ENCODE results near the gene MELTF. TPM values are rescaled to one million over a fixed set of nuclear protein-coding genes. Genes with fewer than 3 reads are reported as not detected.

Gene MELTF
- total and polyA plus RNA-seq, 2 of the 13 experiments (the other 11 are each of a cell fraction or from before 2014, with no cell fraction given), result 3.2 to 7.5 TPM

DNA sequence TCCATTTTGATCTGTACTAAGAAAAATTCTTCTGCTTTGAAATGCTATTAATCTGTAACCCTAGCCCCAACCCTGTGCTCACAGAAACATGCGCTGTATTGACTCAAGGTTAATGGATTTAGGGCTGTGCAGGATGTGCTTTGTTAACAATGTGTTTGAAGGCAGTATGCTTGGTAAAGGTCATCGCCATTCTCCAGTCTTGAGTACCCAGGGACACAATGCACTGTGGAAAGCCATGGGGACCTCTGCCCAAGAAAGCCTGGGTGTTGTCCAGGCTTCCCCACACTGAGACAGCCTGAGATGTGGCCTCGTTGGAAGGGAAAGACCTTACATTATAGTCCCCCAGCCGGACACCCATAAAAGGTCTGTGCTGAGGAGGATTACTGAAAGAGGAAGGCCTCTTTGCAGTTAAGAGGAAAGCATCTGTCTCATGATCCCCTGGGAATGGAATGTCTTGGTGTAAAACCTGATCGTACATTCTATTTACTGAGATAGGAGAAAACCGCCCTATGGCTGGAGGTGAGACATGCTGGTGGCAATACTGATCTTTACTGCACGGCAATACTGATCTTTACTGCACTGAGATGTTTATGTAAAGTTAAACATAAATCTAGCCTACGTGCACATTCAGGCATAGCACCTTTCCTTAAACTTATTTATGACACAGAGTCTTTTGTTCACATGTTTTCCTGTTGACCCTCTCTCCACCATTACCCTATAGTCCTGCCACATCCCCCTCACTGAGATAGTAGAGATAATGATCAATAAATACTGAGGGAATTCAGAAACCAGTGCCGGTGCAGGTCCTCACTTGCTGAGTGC lies 67.3 kb downstream of the MELTF start (continued):
- TF ChIP-seq, protein P1, sequence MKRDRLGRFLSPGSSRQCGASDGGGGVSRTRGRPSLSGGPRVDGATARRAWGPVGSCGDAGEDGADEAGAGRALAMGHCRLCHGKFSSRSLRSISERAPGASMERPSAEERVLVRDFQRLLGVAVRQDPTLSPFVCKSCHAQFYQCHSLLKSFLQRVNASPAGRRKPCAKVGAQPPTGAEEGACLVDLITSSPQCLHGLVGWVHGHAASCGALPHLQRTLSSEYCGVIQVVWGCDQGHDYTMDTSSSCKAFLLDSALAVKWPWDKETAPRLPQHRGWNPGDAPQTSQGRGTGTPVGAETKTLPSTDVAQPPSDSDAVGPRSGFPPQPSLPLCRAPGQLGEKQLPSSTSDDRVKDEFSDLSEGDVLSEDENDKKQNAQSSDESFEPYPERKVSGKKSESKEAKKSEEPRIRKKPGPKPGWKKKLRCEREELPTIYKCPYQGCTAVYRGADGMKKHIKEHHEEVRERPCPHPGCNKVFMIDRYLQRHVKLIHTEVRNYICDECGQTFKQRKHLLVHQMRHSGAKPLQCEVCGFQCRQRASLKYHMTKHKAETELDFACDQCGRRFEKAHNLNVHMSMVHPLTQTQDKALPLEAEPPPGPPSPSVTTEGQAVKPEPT (CRISPR knock-in tag; IDR thresholded peaks at IDR 0.05; ENCODE audit: low read depth), result no peak
- TF ChIP-seq SPEN (CRISPR knock-in tag; IDR thresholded peaks at IDR 0.05; ENCODE audit: low read depth), result no peak
- peak; percentile 89 for TF ChIP-seq MED8 (CRISPR knock-in tag; IDR thresholded peaks at IDR 0.05; ENCODE audit: insufficient replicate concordance)
- TF ChIP-seq, protein P2, sequence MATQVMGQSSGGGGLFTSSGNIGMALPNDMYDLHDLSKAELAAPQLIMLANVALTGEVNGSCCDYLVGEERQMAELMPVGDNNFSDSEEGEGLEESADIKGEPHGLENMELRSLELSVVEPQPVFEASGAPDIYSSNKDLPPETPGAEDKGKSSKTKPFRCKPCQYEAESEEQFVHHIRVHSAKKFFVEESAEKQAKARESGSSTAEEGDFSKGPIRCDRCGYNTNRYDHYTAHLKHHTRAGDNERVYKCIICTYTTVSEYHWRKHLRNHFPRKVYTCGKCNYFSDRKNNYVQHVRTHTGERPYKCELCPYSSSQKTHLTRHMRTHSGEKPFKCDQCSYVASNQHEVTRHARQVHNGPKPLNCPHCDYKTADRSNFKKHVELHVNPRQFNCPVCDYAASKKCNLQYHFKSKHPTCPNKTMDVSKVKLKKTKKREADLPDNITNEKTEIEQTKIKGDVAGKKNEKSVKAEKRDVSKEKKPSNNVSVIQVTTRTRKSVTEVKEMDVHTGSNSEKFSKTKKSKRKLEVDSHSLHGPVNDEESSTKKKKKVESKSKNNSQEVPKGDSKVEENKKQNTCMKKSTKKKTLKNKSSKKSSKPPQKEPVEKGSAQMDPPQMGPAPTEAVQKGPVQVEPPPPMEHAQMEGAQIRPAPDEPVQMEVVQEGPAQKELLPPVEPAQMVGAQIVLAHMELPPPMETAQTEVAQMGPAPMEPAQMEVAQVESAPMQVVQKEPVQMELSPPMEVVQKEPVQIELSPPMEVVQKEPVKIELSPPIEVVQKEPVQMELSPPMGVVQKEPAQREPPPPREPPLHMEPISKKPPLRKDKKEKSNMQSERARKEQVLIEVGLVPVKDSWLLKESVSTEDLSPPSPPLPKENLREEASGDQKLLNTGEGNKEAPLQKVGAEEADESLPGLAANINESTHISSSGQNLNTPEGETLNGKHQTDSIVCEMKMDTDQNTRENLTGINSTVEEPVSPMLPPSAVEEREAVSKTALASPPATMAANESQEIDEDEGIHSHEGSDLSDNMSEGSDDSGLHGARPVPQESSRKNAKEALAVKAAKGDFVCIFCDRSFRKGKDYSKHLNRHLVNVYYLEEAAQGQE (IDR thresholded peaks at IDR 0.05; ENCODE audit: borderline replicate concordance in 1 of 2, low read depth in 1 of 2, low read length in 2 of 2), result no peak
- TF ChIP-seq FLYWCH1 (CRISPR knock-in tag; IDR thresholded peaks at IDR 0.05), result no peak
- TF ChIP-seq SOX6 (IDR thresholded peaks at IDR 0.05), result no peak
- TF ChIP-seq SOX6 (CRISPR knock-in tag; IDR thresholded peaks at IDR 0.05), result peak; percentile 92
- no peak; the same call in 1 of the 2 replicates for TF ChIP-seq KAT7 (CRISPR knock-in tag; IDR thresholded peaks at IDR 0.05; ENCODE audit: borderline replicate concordance)
- TF ChIP-seq MXD4 (CRISPR knock-in tag; IDR thresholded peaks at IDR 0.05), result no peak; the same call in 1 of the 2 replicates
- TF ChIP-seq ZNF33A (CRISPR knock-in tag; IDR thresholded peaks at IDR 0.05; ENCODE audit: borderline replicate concordance), result 0 out of 2 replicates have a peak, but pooled peaks have one; percentile 27
- no peak for TF ChIP-seq ZNF296 (CRISPR knock-in tag; conservative IDR thresholded peaks at IDR 0.05)
- TF ChIP-seq TCF7L2 (IDR thresholded peaks at IDR 0.05; ENCODE audit: low read depth, low read length), result no peak
- TF ChIP-seq HDAC6 (IDR thresholded peaks at IDR 0.05; ENCODE audit: low read depth, low read length), result no peak
- no peak for TF ChIP-seq ZBTB7A (CRISPR knock-in tag; IDR thresholded peaks at IDR 0.05)
- 0 out of 2 replicates have a peak, but pooled peaks have one; percentile 31 for TF ChIP-seq ZFP1 (CRISPR knock-in tag; IDR thresholded peaks at IDR 0.05)
- TF ChIP-seq, protein P3, sequence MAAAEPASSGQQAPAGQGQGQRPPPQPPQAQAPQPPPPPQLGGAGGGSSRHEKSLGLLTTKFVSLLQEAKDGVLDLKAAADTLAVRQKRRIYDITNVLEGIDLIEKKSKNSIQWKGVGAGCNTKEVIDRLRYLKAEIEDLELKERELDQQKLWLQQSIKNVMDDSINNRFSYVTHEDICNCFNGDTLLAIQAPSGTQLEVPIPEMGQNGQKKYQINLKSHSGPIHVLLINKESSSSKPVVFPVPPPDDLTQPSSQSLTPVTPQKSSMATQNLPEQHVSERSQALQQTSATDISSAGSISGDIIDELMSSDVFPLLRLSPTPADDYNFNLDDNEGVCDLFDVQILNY (CRISPR knock-in tag; conservative IDR thresholded peaks at IDR 0.05), result no peak
- TF ChIP-seq, protein P4, sequence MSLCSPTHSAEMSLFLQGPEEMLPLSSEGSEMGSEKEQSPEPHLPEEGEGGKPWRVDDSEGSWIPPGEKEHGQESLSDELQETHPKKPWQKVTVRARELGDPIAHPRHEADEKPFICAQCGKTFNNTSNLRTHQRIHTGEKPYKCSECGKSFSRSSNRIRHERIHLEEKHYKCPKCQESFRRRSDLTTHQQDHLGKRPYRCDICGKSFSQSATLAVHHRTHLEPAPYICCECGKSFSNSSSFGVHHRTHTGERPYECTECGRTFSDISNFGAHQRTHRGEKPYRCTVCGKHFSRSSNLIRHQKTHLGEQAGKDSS (CRISPR knock-in tag; IDR thresholded peaks at IDR 0.05; ENCODE audit: borderline replicate concordance, low read depth), result no peak
- no peak for TF ChIP-seq CHCHD3 (CRISPR knock-in tag; IDR thresholded peaks at IDR 0.05)
- TF ChIP-seq, protein P5, sequence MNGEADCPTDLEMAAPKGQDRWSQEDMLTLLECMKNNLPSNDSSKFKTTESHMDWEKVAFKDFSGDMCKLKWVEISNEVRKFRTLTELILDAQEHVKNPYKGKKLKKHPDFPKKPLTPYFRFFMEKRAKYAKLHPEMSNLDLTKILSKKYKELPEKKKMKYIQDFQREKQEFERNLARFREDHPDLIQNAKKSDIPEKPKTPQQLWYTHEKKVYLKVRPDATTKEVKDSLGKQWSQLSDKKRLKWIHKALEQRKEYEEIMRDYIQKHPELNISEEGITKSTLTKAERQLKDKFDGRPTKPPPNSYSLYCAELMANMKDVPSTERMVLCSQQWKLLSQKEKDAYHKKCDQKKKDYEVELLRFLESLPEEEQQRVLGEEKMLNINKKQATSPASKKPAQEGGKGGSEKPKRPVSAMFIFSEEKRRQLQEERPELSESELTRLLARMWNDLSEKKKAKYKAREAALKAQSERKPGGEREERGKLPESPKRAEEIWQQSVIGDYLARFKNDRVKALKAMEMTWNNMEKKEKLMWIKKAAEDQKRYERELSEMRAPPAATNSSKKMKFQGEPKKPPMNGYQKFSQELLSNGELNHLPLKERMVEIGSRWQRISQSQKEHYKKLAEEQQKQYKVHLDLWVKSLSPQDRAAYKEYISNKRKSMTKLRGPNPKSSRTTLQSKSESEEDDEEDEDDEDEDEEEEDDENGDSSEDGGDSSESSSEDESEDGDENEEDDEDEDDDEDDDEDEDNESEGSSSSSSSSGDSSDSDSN (CRISPR knock-in tag; IDR thresholded peaks at IDR 0.05), result 0 out of 2 replicates have a peak, but pooled peaks have one; percentile 23
- peak; percentile 92 for TF ChIP-seq FOXA3 (CRISPR knock-in tag; IDR thresholded peaks at IDR 0.05)

Measured in HepG2 (cell line).